Endometrial microvascular endothelial cells (primary cell): Measurements from ENCODE around the gene TAF1B. TPM values are rescaled to one million over a fixed set of nuclear protein-coding genes. Genes with fewer than 3 reads are reported as not detected.

ENCODE experiments used
- in situ Hi-C: cut with HindIII; loops from 2 replicates; pipeline ENCODE4 v1.10.0; 2017; ENCODE audit warnings: low sequenced_read_pairs, low pct_unique_long_range_greater_than_20kb; ENCODE audit errors: inconsistent ontology term
- total RNA-seq: library from RNA; depleted of rRNA; stranded (reverse); fragments of >200 nt; gene quantifications from one replicate; pipeline ENCODE4 v1.2.3, GENCODE V29; 2015; ENCODE audit errors: inconsistent ontology term

The TAF1B gene
- total RNA-seq, 1 donor from 2014 or later = 22.9 TPM

- in situ Hi-C loops = loop anchor here (25.0 kb wide), 1 partner anchor 143 kb away; the partner anchor contains the start of gene RRM2
Observed at GRCh38 chr2:9968553-9969497, 125.6 kb downstream of the TAF1B start.

- in situ Hi-C loops = loop anchor here (25.0 kb wide), 1 partner anchor 142 kb away; the partner anchor contains the start of gene RRM2
Observed at GRCh38 chr2:9970200-9971044, 127.1 kb downstream of the TAF1B start.

- in situ Hi-C loops = loop anchor here (25.0 kb wide), 1 partner anchor 141 kb away; the partner anchor contains the start of gene RRM2
Observed at GRCh38 chr2:9971105-9971818, 128.0 kb downstream of the TAF1B start.

GRCh38 chr2:9971890-9972289 lies 128.6 kb downstream of the TAF1B start:
- in situ Hi-C loops = loop anchor here (25.0 kb wide), 1 partner anchor 140 kb away; the partner anchor contains the start of gene RRM2

- in situ Hi-C loops = loop anchor here (25.0 kb wide), 1 partner anchor 139 kb away; the partner anchor contains the start of gene RRM2
Observed at GRCh38 chr2:9972621-9973479, 129.6 kb downstream of the TAF1B start.

- in situ Hi-C loops = loop anchor here (25.0 kb wide), 1 partner anchor 139 kb away; the partner anchor contains the start of gene RRM2
Observed at GRCh38 chr2:9973690-9974089, 130.4 kb downstream of the TAF1B start.

GRCh38 chr2:9974343-9974742 lies 131.1 kb downstream of the TAF1B start:
- in situ Hi-C loops = loop anchor here (25.0 kb wide), 1 partner anchor 138 kb away; the partner anchor contains the start of gene RRM2

GRCh38 chr2:9975328-9975727 lies 132.1 kb downstream of the TAF1B start:
- in situ Hi-C loops = no loop called here

- in situ Hi-C loops = no loop called here
Observed at GRCh38 chr2:9975805-9976447, 132.7 kb downstream of the TAF1B start.

- in situ Hi-C loops = no loop called here
Observed at GRCh38 chr2:9979977-9980376, 136.7 kb downstream of the TAF1B start.

- in situ Hi-C loops = no loop called here
Observed at GRCh38 chr2:9980520-9980919, 137.2 kb downstream of the TAF1B start.

- in situ Hi-C loops = no loop called here
Observed at GRCh38 chr2:9981655-9982054, 138.4 kb downstream of the TAF1B start.

GRCh38 chr2:9982248-9982647 lies 139.0 kb downstream of the TAF1B start:
- in situ Hi-C loops = no loop called here

- in situ Hi-C loops = no loop called here
Observed at GRCh38 chr2:9982891-9983290, 139.6 kb downstream of the TAF1B start.

GRCh38 chr2:9983401-9984216 lies 140.3 kb downstream of the TAF1B start:
- in situ Hi-C loops = no loop called here
